Activated B cell treated with CpG ODN at 0.5 μM for 24 hours (primary cell): ENCODE measurements around the gene SLC11A2. TPM values are rescaled to one million over a fixed set of nuclear protein-coding genes. Genes with fewer than 3 reads are reported as not detected.

Source experiments
- ATAC-seq: fragments of 200-7000 bp; cut with Tn5 transposase; one replicate; pipeline ENCODE4 v1.10.0; 2021; ENCODE audit warnings: low read depth, mild to moderate bottlenecking, moderate library complexity
- CTCF ChIA-PET: fragments of 350-600 bp; sonication (Branson Sonifier 250); formaldehyde crosslinking; loops from one replicate; lab custom pipeline; 2021; ENCODE audit warnings: antibody characterized with exemption; lab: Charles Lee
- POLR2A ChIA-PET: fragments of 350-600 bp; sonication (Branson Sonifier 250); formaldehyde crosslinking; loops from one replicate; lab custom pipeline; 2021; ENCODE audit warnings: antibody characterized with exemption; lab: Charles Lee
- DNase-seq: peaks from one replicate; pipeline ENCODE4 v3.0.0; 2022
- H3K27ac Mint-ChIP-seq: one replicate; pipeline ENCODE4 v1.8.0; 2020; ENCODE audit warnings: mixed read lengths
- H3K27me3 Mint-ChIP-seq: one replicate; pipeline ENCODE4 v1.8.0; 2021; ENCODE audit warnings: mixed read lengths
- H3K36me3 Mint-ChIP-seq: one replicate; pipeline ENCODE4 v1.8.0; 2021; ENCODE audit warnings: low read depth, mixed read lengths
- H3K4me1 Mint-ChIP-seq: one replicate; pipeline ENCODE4 v1.8.0; 2021; ENCODE audit warnings: mixed read lengths
- H3K4me3 Mint-ChIP-seq: one replicate; pipeline ENCODE4 v1.8.0; 2020; ENCODE audit warnings: mild to moderate bottlenecking, mixed read lengths
- H3K9me3 Mint-ChIP-seq: one replicate; pipeline ENCODE4 v1.8.0; 2020; ENCODE audit warnings: mixed read lengths
- intact Hi-C: fragments of 100-400 bp; cut with micrococcal nuclease; formaldehyde crosslinking; loops from one replicate; pipeline ENCODE4 v1.15.1; 2024
- total RNA-seq: library from RNA; stranded (reverse); gene quantifications from 2 replicates; pipeline ENCODE4 v1.2.3, GENCODE V29; 2022
- TF ChIP-seq, protein P1 (sequence below): fragments of 200-600 bp; IDR thresholded peaks from one replicate; pipeline ENCODE4 v1.8.0; 2022; ENCODE audit warnings: antibody characterized with exemption, mild to moderate bottlenecking

SLC11A2 gene
- total RNA-seq, 1 donor from 2014 or later = 44.6 TPM

DNA sequence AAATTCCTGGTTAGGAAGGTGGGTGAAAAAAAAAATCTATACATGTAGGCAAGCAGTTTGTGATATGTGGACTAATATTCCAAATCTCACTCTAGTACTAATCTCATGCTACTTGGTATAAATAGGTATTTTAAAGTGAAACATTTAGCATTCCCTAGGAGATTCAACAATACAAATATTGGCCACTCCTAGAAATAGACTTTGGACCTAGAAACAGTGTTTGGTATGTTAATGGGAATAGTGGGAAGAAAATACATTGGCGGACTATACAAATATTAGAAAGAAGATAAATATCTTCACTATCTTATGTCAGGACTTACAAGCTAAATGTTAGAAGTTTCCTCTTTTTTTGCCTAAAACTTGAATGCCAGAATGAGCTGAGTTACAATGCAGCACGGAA lies 45.6 kb downstream of the SLC11A2 start:
- Mint-ChIP-seq H3K4me3 (no peak overlapping the region), H3K27ac (no peak overlapping the region), H3K4me1 (no peaks in the 10 kb centered on the region), H3K36me3 (peaks cover 15% of the 10 kb centered on the region), H3K9me3 (no peaks in the 10 kb centered on the region), H3K27me3 (no peaks in the 10 kb centered on the region)
- DNase-seq = no peak
- ChIA-PET POLR2A (no interaction called here), CTCF (no interaction called here)
- TF ChIP-seq, protein P1, sequence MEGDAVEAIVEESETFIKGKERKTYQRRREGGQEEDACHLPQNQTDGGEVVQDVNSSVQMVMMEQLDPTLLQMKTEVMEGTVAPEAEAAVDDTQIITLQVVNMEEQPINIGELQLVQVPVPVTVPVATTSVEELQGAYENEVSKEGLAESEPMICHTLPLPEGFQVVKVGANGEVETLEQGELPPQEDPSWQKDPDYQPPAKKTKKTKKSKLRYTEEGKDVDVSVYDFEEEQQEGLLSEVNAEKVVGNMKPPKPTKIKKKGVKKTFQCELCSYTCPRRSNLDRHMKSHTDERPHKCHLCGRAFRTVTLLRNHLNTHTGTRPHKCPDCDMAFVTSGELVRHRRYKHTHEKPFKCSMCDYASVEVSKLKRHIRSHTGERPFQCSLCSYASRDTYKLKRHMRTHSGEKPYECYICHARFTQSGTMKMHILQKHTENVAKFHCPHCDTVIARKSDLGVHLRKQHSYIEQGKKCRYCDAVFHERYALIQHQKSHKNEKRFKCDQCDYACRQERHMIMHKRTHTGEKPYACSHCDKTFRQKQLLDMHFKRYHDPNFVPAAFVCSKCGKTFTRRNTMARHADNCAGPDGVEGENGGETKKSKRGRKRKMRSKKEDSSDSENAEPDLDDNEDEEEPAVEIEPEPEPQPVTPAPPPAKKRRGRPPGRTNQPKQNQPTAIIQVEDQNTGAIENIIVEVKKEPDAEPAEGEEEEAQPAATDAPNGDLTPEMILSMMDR = no peak
- intact Hi-C loops = no loop called here
- ATAC-seq = no peak

DNA sequence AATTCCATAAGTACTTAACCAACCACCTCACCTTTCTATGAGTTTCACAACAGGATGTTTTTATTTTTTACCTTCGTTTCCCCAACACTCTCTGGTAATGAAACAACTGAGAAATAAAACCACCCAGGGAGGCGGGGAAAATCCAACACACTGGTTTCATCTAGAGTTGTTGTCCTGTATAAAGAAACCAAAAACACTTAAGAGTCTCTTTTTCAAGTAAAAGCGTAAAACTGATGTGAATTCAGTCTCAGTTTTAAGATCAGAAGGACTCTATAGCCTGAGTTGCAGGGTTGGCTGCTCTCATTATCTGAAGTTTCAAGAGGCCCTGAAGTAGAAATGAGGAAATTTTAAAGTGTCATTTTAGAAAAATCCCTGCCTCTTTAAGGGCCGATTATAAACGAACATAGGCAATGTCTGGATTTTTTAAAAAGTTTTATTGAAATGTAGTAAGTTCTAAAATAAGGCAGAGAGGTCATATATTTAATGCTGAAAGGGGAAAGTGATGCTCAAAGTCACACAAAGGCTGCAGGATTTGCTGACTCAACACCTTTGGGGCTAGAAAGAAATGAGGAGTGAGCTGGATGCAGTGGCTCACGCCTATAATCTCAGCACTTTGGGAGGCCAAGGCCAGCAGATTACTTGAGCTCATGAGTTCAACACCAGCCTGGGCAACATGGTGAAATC lies 46.7 kb downstream of the SLC11A2 start:
- no peak for ATAC-seq
- intact Hi-C loops = no loop called here
- Mint-ChIP-seq H3K27me3 (no peaks in the 10 kb centered on the region), H3K9me3 (no peaks in the 10 kb centered on the region), H3K27ac (no peak overlapping the region), H3K36me3 (peaks cover 17% of the 10 kb centered on the region), H3K4me3 (no peak overlapping the region), H3K4me1 (no peaks in the 10 kb centered on the region)
- CTCF ChIA-PET = no interaction called here
- POLR2A ChIA-PET = no interaction called here
- TF ChIP-seq, protein P1 = no peak
- DNase-seq = no peak

DNA sequence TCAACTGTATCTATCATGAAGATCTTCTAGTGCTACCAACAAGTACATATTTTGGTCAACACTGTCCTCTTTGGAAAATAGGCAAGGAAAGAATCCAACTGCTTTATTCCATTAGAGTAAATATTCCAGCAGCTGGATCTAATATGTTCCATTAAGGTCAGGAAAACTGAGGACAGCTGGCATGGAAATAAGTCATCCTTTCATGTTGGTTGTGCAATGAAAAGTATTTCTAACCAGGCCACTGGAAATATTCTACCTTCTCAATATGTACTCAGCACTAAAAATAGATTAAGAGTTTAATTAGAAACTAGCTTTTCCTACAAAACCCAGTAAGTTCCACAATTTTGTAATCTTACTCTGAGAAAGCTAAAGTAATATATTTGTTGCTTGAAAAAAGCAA lies 54.2 kb downstream of the SLC11A2 start:
- no peak overlapping the region for H3K27ac Mint-ChIP-seq
- ChIA-PET CTCF (no interaction called here), POLR2A (interaction anchor here (0.6 kb wide), 1 partner anchor 208 kb away, joined by 3 read pairs; the partner anchor contains the start of gene ATF1)
- TF ChIP-seq, protein P1 = no peak
- peaks cover 3% of the 10 kb centered on the region for H3K4me1 Mint-ChIP-seq
- no peaks in the 10 kb centered on the region for H3K27me3 Mint-ChIP-seq
- H3K4me3 Mint-ChIP-seq = no peak overlapping the region
- peaks cover 26% of the 10 kb centered on the region for H3K36me3 Mint-ChIP-seq
- intact Hi-C loops = no loop called here
- no peaks in the 10 kb centered on the region for H3K9me3 Mint-ChIP-seq
- DNase-seq (no peak), ATAC-seq (no peak)

DNA sequence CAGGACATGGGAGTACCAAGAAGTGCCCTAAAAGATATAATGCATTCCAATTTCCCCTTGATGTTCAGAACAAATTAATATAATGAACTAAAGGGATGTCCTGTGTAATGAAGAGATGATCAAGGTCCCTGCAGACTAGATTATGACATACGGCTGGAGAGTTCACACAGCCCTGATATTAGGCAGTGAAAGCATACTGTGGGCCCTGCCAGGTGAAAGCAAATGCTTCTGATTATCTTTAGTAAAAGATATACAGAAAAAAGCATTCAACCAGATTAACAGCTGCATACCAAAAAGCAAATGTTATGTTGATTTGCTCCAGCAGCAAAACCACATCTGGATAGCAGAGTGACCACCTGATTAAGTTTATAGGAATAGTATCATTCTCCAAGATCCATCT lies 61.8 kb downstream of the SLC11A2 start:
- no peaks in the 10 kb centered on the region for H3K27me3 Mint-ChIP-seq
- H3K27ac Mint-ChIP-seq = no peak overlapping the region
- DNase-seq = no peak
- CTCF ChIA-PET = no interaction called here
- POLR2A ChIA-PET = no interaction called here
- intact Hi-C loops = no loop called here
- peaks cover 5% of the 10 kb centered on the region for H3K36me3 Mint-ChIP-seq
- no peak for ATAC-seq
- H3K9me3 Mint-ChIP-seq = no peaks in the 10 kb centered on the region
- H3K4me3 Mint-ChIP-seq = no peak overlapping the region
- TF ChIP-seq, protein P1 = no peak
- H3K4me1 Mint-ChIP-seq = peaks cover 4% of the 10 kb centered on the region

DNA sequence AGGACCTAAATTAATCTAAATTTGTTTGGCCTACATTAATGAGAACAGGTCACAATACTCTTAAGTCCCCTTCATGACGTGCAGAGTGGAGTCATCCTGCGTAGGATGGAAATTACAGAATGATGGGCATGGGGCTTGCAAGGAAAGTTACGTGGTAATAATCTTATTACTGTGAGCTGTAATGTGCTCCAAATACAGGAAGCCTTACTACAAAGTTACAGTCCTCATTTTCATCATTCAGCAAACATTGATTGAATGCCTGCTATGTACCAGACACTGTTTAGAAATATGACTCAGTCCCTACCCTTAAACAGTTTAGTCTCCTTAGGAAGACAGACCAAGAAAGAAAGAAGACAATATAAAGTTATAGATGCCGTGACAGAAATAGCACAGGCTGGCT lies 64.5 kb downstream of the SLC11A2 start:
- Mint-ChIP-seq H3K4me1 (peaks cover 5% of the 10 kb centered on the region), H3K36me3 (no peaks in the 10 kb centered on the region), H3K27ac (no peak overlapping the region), H3K27me3 (no peaks in the 10 kb centered on the region), H3K4me3 (no peak overlapping the region), H3K9me3 (no peaks in the 10 kb centered on the region)
- intact Hi-C loops = no loop called here
- POLR2A ChIA-PET = no interaction called here
- ATAC-seq (no peak), DNase-seq (no peak)
- CTCF ChIA-PET = no interaction called here
- TF ChIP-seq, protein P1 = no peak
